GM12874 (cell line): ENCODE results near the gene SH3GL2.

Experiments
- CTCF ChIP-seq: IDR thresholded peaks from 2 replicates; pipeline ENCODE4 v1.5.1; 2011; ENCODE audit warnings: low read depth, mild to moderate bottlenecking, control low read depth, low read length, moderate library complexity; ENCODE audit not compliant: insufficient read depth

SH3GL2 gene

GRCh38 chr9:17695482-17695881, 116.6 kb downstream of the SH3GL2 start:
- no peak for TF ChIP-seq CTCF

GRCh38 chr9:17699615-17700330, 120.9 kb downstream of the SH3GL2 start:
- no peak for TF ChIP-seq CTCF

- no peak for TF ChIP-seq CTCF
These were observed 127.5 kb downstream of the SH3GL2 start for GRCh38 chr9:17706347-17706746.

- no peak for TF ChIP-seq CTCF
These were observed 140.2 kb downstream of the SH3GL2 start for GRCh38 chr9:17719053-17719452.

- TF ChIP-seq CTCF: no peak
These were observed 143.1 kb downstream of the SH3GL2 start for GRCh38 chr9:17721954-17722353.

GRCh38 chr9:17723656-17724055, 144.8 kb downstream of the SH3GL2 start:
- no peak for TF ChIP-seq CTCF

- TF ChIP-seq CTCF: no peak
These were observed 146.6 kb downstream of the SH3GL2 start for GRCh38 chr9:17725399-17726010.
